Adipose tissue (tissue), 3 donors: ENCODE data around the gene APBB2. TPM values are rescaled to one million over a fixed set of nuclear protein-coding genes. Genes with fewer than 3 reads are reported as not detected.

Experiments used
- H3K27ac ChIP-seq: one replicate; pipeline ENCODE4 v1.5.1; 2013; ENCODE audit warnings: low read depth, low read length
- WGBS, 3 donors: extraction: QIAGEN DNeasy Blood & Tissue Kit; methylation state at CpG; one replicate each; pipeline ENCODE4 v1.1.7; 2013; 5-methylcytosine and 5-hydroxymethylcytosine counted together
- polyA plus RNA-seq, 3 donors: library from polyadenylated mRNA; stranded (reverse); fragments of 200-250 nt; gene quantifications; one replicate each; pipeline ENCODE4 v1.2.3, GENCODE V29; 2013
- donor health status: healthy with polysubstance abuse.
- donor health status: Bipolar disorder and iron deficiency.
- donor health status: healthy.

Gene APBB2
- polyA plus RNA-seq, 3 donors, result 6.1 to 36.6 (median 27.3) TPM

DNA sequence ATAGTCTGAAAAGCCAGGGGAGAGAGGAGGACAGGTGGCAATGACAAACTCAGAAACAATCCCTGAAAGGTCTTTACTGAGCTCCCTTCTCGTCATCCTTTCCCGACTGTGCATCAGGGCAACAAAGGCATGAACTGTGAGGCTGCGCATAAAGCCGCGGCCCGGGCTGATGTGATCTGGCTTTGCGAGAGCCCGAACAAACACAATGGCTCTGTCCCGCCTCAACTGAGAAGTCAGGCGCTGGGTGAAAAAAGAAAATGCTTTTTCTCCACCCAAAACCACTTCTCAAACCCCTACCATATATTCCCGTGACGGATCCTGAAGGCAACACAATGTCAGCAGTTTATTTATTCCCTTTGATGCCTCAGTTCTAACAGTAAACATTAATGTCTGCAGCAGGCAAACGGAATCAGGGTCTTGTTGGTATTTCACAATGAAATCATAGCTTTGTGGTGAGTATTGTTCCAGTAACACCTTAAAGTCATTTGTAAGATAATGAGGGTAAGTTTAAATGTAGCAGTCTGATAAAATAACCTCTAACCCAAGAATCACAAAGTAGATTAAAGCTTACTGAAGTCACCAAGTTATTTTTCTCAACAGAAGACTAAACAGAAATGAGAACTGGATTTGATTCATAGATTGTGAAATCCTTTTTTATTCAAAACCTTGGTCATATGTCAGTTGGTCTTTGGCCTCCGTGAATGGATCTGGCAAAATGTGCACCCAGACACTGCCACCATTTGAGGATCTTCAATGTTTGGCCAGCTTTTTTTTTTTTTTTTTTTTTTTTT lies 67.4 kb downstream of the APBB2 start:
- 38 to 87% (median 61%) methylated on average over 14 of the region's 14 CpGs for WGBS, 3 donors
- H3K27ac ChIP-seq, result no peak overlapping the region

DNA sequence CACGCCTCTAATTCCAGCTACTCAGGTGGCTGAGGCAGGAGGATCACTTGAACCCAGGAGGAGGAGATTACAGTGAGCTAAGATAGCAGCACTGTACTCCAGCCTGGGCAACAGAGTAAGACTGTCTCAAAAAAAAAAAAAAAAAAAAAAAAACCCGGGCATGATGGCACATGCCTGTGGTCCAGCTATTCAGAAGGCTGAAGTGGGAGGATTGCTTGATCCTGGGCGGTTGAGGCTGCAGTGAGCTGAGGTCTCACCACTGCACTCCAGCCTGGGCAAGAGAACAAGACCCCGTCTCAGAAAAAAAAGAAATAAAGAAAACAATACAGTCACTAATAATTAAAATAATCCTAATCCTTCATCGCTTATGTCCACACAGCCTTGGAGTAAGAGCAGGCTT lies 68.1 kb downstream of the APBB2 start:
- H3K27ac ChIP-seq, result no peak overlapping the region
- 93 to 95% (median 94%) methylated on average over 5 of the region's 5 CpGs for WGBS, 3 donors

DNA sequence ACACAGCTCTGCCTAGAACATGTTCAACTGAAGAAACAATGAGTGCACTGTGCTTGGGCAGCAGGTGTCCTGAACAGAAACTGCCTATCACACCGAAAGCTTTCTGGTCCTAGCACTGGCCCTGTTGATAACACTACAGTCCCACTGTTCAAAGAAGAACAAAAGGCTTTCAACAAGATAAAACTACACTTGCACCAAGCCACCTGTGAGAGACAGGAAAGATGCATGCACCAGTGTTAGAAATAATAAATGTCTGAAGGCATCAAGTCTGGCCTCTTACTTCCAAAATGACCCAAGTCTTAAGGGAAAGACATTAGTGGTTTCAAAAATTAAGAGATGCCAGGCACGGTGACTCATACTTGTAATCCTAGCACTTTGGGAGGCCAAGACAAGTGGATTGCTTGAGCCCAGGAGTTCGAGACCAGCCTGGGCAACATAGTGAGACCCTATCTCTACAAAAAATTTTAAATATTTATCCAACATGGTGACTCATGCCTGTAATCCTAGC lies 68.7 kb downstream of the APBB2 start:
- 69 to 88% (median 84%) methylated on average over 3 of the region's 3 CpGs for WGBS, 3 donors
- H3K27ac ChIP-seq, result no peak overlapping the region

DNA sequence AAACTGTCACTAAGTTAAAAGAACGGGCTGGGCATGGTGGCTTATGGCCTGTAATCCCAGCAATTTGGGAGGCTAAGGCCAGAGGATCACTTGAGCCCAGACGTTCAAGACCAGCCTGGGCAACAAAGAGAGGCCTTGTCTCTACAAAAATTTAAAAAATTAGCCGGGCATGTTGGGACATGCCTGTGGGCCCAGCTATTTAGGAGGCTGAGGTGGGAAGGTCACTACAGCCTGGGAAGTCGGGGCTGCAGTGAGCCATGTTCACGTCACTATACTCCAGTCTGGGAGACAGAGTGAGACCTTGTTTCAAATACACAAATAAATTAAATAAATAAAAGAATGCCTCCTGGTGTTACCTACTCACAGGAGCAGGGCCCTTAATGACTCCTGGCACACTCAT lies 69.5 kb downstream of the APBB2 start:
- H3K27ac ChIP-seq, result no peak overlapping the region
- WGBS, 3 donors, result 71 to 84% (median 80%) methylated on average over 5 of the region's 5 CpGs

DNA sequence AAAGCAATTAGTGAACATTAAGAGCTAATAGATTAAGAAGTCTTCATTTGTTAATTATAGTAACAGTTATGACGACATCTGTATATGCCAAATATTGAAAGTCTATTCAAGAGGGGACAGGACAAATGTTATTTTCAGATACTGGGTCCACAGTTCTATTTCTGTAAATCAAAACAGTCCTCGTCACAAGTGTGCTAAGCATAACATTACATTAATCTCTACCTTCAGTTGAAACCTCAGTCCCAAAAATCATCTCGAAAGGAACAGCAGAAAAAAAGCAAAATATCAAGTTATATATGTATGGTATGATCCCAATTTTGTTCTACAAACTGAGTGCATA lies 70.3 kb downstream of the APBB2 start:
- 63 to 84% (median 68%) methylated on average over 3 of the region's 3 CpGs for WGBS, 3 donors

DNA sequence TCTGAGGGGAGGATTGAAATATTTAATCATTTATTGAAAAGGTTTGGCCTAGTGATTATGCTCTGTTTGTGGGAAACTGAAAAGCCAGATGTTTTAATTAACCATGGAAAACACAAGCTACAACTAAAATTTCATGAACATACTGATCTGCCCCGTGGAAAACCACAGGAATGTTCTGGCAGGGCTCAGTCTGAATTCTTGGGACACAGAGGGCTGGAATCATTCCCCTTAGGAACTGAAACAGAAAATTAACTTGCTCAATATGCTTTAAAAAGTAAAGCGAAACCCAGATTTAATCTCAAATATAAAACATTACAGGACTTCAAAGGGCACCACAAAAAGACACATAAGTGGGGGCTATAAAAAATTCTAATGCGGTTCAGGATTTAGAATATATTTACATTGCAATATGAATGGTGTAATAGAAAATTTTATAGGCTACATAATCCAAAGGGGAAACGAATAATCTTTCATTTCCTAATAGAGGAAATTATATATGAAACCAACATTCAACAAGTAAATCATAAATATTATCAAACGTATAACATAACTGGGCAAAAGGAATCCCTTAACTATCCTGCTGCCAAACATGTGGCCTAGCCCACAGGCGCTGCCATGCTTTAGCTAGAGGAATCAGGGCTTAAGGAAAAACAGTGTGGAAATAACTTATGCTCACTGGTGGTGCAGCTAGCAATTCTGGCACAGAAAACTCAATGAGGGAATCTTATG lies 70.9 kb downstream of the APBB2 start:
- H3K27ac ChIP-seq, result no peak overlapping the region
- WGBS, 3 donors, result 45 to 72% (median 57%) methylated on average over 6 of the region's 6 CpGs

More for the DNA sequence above, 70.3 kb downstream of the APBB2 start:
- H3K27ac ChIP-seq, result no peak overlapping the region

DNA sequence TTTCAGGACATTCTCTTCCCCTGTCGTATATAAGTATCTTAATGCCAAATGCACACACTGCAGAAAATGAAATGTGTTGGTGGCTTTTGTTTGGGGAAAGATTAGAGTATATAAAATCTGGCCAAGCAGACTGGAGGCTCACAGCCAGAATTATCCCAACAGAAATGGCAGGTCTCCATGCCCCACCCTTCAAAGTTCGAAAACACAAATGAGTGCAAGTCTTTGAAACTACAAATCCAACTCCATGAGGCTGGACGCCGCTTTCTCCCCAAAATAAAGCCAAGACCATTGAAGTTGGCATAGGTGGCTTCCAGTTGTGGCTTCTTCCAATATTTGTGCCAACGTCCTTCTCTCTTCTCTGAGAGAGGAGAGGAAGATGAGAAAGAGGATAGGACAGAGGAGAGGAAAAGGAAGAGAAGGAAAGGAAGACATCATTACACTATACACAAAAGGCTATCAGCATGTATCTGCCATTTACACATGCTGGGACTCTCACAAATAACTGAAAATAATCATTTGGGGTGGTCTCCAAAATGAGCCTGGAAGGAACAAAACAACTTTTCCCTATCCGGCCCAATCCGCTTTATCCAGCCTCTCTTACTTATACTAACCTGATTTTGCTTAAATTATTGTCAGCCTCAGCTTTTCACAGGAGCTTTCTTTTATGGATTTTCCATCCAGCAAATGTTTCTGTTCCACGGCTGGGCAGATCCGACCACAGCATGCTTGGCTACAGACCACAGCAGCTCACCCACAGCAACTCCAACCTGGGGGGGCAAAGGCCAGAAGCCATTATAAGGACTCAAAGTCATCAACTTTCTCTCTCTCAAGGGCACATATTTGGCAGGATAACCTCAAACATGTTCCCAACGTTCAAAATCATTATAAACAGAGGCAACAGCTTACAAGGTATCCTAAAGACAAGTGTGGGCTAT lies 71.7 kb downstream of the APBB2 start:
- H3K27ac ChIP-seq, result peak overlapping the region; percentile 70
- 52 to 63% (median 54%) methylated on average over 10 of the region's 10 CpGs for WGBS, 3 donors

DNA sequence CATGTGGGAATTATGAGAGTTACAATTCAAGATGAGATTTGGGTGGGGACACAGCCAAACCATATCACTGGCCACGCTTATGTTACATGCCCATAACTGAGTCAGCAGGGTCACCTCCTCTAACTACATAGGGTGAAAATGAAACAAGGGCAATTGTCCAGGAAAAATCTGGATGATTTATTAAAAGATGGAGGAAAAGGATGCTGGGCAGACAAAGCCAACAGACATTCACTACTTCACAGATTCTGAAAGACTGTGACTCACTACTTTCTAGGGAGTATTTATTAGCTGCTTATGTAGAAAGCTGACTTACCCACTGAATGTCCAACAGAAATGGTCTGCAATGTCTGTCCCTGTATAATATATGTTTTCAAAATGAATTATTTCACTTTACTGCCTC lies 72.4 kb downstream of the APBB2 start:
- H3K27ac ChIP-seq, result peak overlapping the region; percentile 70
- WGBS, 3 donors, result 42 to 83% (median 57%) methylated on average over 1 of the region's 1 CpG

DNA sequence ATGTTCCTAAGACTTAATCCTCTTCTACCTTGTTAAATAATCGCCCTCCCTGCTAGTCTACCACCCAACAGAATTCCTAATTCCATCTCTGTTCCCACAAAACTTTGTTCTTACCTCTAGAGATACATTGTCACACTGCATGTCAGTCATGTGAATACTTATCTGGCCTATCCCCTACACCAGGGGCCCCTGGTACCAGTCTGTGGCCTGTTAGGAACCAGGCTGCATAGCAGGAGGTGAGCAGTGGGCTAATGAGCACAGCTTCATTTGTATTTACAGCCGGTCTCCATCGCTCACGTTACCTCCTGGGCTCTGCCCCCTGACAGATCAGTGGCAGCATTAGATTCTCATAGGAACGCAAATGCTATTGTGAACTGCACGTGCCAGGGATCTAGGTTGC lies 73.9 kb downstream of the APBB2 start:
- 91 to 98% (median 95%) methylated on average over 6 of the region's 6 CpGs for WGBS, 3 donors
- H3K27ac ChIP-seq, result no peak overlapping the region

DNA sequence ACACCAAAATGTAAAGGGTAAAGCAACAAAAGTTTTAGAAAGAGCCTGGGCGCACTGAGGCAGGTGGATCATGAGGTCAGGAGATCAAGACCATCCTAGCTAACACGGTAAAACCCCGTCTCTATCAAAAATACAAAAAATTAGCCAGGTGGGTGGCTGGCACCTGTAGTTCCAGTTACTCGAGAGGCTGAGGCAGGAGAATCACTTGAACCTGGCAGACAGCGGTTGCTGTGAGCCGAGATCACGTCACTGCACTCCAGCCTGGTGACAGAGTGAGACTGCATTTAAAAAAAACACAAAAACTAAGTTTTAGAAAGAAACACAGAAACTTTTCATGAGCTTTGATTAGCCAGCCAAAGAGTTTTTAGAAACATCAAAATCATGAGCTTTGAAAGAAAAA lies 76.5 kb downstream of the APBB2 start:
- 81 to 97% (median 85%) methylated on average over 7 of the region's 7 CpGs for WGBS, 3 donors
- no peak overlapping the region for H3K27ac ChIP-seq

DNA sequence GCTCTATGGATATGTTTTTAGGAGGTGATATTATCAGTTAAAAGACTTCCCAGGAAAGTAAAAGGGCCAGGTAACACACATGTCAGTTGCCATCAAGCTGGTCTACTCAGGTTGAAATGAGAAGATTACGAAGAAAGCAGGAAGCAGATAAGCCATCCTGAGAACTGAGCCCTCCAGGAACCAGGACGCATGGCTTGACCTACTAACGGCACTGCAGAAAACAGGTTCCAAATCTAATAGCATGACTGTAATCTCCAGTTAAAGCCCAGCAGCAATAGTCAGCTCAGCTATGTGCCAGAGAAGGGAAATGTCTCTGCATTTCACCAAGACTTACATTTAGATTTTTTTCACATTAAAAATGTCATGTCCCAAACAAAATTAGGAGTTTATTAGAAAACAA lies 77.9 kb downstream of the APBB2 start:
- WGBS, 3 donors, result 54 to 70% (median 65%) methylated on average over 3 of the region's 3 CpGs
- H3K27ac ChIP-seq, result no peak overlapping the region

DNA sequence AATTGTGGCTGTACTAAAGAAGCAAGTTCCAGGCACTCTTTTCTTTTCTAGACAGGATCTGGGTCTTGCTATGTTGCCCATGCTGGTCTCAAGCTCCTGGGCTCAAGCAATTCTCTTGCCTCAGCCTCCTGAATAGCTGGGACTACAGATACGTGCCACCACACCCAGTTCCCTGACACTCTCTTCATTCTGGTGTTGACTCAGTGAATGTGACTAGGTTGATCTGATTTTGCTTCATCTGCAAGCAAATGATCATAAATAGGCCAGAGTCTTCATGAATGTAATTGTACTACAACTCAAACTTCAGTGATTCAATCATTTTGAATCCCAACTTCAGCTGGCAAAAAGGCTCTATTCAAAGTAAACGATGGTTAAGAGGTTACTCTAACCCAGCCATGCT lies 78.5 kb downstream of the APBB2 start:
- 47 to 73% (median 66%) methylated on average over 2 of the region's 2 CpGs for WGBS, 3 donors
- H3K27ac ChIP-seq, result no peak overlapping the region

DNA sequence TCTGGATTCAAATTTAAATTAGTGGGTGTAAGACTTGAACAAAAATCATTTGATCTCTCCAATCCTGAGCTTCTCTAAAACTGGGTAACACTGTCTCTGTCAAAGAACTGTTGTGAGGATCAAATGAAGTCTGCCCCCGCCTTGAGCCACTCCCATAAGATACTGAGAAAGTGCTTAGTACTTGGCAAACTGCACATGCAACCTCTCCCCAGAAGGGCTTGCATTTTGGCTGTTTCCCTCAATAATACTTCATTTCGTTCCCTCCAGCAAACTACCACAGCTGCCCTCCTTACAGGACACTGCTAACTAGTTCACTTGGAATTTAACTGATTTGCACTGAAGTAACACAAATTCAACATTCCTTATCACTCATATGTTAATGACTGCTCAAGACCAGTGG lies 79.8 kb downstream of the APBB2 start:
- no peak overlapping the region for H3K27ac ChIP-seq
- 41 to 77% (median 65%) methylated on average over 2 of the region's 2 CpGs for WGBS, 3 donors

DNA sequence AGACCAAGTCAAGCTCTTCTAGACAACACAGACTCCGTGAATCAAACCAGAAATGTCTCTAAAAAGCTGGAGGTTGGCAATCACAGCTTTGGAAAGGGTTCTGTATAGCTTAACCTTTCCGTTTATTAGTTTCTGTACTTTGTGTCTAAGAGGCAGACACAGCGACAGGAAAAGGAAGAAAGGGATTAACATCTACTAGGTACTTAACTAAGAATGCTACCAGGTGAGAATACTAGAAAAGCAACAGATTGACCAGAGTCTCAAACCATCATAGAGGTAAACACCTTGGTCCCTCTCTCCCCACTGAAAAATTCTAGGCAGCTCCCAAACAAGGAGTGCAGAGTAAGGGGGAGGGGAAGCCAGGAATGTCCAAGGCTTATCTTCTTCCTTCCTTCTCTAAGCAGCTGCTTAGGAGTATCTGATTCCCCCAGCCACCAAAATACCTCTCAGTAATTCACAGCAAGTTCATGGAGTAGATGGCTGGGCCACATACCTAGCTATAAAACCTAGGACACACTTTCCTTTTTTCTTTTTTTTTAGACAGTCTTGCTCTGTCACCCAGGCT lies 80.8 kb downstream of the APBB2 start:
- no peak overlapping the region for H3K27ac ChIP-seq
- WGBS, 3 donors, result 69 to 77% (median 75%) methylated on average over 3 of the region's 3 CpGs

DNA sequence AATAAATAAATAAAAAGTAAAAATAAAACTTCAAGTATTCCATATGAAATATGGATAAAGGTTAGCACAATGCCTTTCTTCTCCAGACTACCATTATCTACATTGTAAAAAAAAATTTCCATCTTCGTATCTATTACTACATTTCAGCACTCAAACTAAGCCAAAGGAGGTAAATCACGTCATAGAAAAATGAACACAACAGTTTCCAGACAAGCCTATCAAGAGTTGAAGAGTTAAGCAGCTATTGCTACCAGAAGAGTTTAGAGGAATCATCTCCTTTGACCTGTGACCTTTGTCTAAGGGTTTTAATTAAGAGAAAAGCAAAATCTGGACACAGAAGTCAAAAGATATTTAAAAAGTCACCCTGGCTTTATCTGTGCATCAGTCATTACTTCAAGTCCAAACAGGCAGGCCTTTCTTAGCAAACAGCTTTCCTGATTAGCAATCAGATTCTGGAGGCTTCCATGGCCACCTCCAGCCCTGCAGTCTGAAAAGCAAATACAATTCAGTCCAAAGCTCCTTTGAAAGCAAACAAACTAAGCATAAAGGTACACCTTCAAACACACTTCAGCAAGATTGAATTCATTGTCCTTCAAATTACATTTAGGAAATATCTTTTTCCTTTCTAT lies 82.2 kb downstream of the APBB2 start:
- 38 to 81% (median 64%) methylated on average over 2 of the region's 2 CpGs for WGBS, 3 donors
- H3K27ac ChIP-seq, result no peak overlapping the region

DNA sequence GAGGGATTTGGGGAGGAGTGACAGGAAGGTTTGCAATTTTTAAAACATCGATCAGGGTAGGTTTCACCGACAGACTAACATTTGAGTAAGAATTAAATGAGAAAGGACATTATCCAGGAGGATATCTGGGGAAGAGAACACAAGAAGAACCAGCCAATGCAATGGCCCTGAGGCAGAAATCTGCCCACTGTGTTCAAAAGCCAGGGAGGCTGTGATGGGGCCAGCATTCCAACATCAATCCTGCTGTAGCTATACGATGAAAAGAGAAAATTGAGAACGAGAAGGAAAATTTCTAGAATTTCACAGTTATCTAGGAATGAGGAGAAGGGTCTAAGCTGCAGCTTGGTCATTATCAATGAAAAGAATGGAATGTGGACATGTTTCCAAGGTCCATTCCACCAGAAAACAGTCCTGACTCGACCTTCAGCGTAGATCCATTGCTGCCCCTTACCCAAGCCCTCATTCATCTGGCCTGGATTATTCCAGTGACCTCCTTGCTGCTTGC lies 84.4 kb downstream of the APBB2 start:
- H3K27ac ChIP-seq, result no peak overlapping the region
- WGBS, 3 donors, result 79 to 88% (median 83%) methylated on average over 6 of the region's 6 CpGs

DNA sequence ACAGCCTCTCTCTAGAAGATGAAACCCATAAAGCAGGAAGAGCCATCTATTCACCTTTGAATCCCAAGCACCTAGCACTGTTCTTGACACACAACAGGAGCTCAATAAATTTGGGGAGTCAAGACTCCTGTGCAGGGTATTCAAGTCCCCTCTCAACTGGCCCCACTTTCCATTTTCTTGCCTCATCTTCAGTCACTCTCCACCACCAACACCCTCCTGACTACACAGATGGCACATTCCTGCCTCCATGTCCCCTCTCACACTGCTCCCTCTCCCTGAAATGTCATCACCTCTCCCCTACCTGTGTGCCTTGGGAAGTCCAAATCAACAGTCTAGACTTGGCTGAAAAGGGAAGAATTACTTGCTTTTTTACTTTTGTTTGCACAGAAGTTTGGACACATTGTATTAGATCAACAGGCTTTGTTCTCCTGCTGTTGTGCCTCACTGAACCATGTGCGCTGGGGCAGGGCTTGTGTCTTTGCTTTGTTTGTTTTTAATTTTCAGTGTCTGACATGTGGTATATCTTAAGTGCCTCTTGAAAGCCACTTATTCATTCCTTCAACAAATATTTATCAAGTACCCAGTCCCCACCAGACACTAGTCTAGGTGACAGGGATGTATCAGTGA lies 85.1 kb downstream of the APBB2 start:
- no peak overlapping the region for H3K27ac ChIP-seq
- WGBS, 3 donors, result 98 to 100% (median 98%) methylated on average over 1 of the region's 1 CpG
